Measurements from ENCODE around the gene ADCY5.

The ADCY5 gene

GRCh38 chr3:123310741-123311140 is 138.1 kb downstream of the ADCY5 start:
- no peak for DNase-seq (ENCODE audit: low read depth)
- no peak overlapping the region for H3K4me3 ChIP-seq (ENCODE audit: low read length)
- TF ChIP-seq CTCF (IDR thresholded peaks at IDR 0.05; ENCODE audit: insufficient read depth, low read depth, low read length, missing control alignments) = no peak

- H3K4me3 ChIP-seq (ENCODE audit: low read length) = no peak overlapping the region
- DNase-seq (ENCODE audit: low read depth) = no peak
- TF ChIP-seq CTCF (IDR thresholded peaks at IDR 0.05; ENCODE audit: insufficient read depth, low read depth, low read length, missing control alignments) = no peak
Measured at GRCh38 chr3:123310186-123310585, 138.7 kb downstream of the ADCY5 start.

GRCh38 chr3:123307064-123307463 is 141.8 kb downstream of the ADCY5 start:
- H3K4me3 ChIP-seq (ENCODE audit: low read length) = no peak overlapping the region
- TF ChIP-seq CTCF (IDR thresholded peaks at IDR 0.05; ENCODE audit: insufficient read depth, low read depth, low read length, missing control alignments) = no peak
- no peak for DNase-seq (ENCODE audit: low read depth)

- DNase-seq (ENCODE audit: low read depth) = no peak
- no peak for TF ChIP-seq CTCF (IDR thresholded peaks at IDR 0.05; ENCODE audit: insufficient read depth, low read depth, low read length, missing control alignments)
- no peak overlapping the region for H3K4me3 ChIP-seq (ENCODE audit: low read length)
Measured at GRCh38 chr3:123305192-123305591, 143.7 kb downstream of the ADCY5 start.

- TF ChIP-seq CTCF (IDR thresholded peaks at IDR 0.05; ENCODE audit: insufficient read depth, low read depth, low read length, missing control alignments) = no peak
- DNase-seq (ENCODE audit: low read depth) = no peak
- no peak overlapping the region for H3K4me3 ChIP-seq (ENCODE audit: low read length)
Measured at GRCh38 chr3:123303976-123304560, 144.8 kb downstream of the ADCY5 start.

GRCh38 chr3:123302961-123303360 is 145.9 kb downstream of the ADCY5 start:
- H3K4me3 ChIP-seq (ENCODE audit: low read length) = no peak overlapping the region
- TF ChIP-seq CTCF (IDR thresholded peaks at IDR 0.05; ENCODE audit: insufficient read depth, low read depth, low read length, missing control alignments) = no peak
- no peak for DNase-seq (ENCODE audit: low read depth)
